K562 (cell line): Measurements from ENCODE around the gene GANAB. TPM values are rescaled to one million over a fixed set of nuclear protein-coding genes. Genes with fewer than 3 reads are reported as not detected.
A peak's percentile ranks its signal among the peaks of the same experiment; 100 is the strongest.

Experiments
- ATAC-seq: fragments of 200-7000 bp; cut with Tn5 transposase; 3 replicates; pipeline ENCODE4 v1.9.1; 2020; ENCODE audit warnings: moderate library complexity
- BruUV-seq: library from RNA; stranded (reverse); fragments of 400-500 nt; replicated peaks from 2 replicates; lab custom pipeline; 2021; lab: Mats Ljungman, UMichigan
- CTCF ChIA-PET: fragments of 300-600 bp; formaldehyde crosslinking; extraction: SDS; loops from one replicate; lab custom pipeline; 2021; ENCODE audit warnings: low intra/inter-chr PET ratio; lab: Yijun Ruan, JAX
- POLR2A ChIA-PET: fragments of 300-600, 350-650 bp; sonication (Branson Sonifier 250); formaldehyde crosslinking; extraction: SDS; loops from one replicate; lab custom pipeline; 2021; ENCODE audit warnings: antibody characterized with exemption, inconsistent platforms; lab: Yijun Ruan, JAX
- DNase-seq, 4 experiments: peaks; one replicate each; pipeline versions ENCODE4 v3.0.0 to v3.0.0-alpha.2; 2011 to 2018; ENCODE audit warnings: low spot score in 3 of 4, mixed read lengths in 3 of 4; ENCODE audit errors: extremely low read depth in 1 of 4
- FAIRE-seq: peaks from 2 replicates; lab custom pipeline; 2011; peaks lifted over from hg19 to GRCh38; lab: Jason Lieb, UNC
- H2AFZ ChIP-seq: 2 replicates; pipeline ENCODE4 v1.6.0; 2011; ENCODE audit warnings: low read depth, low read length, control low read depth, inconsistent platforms
- H3K27ac ChIP-seq: fragments of 200-600 bp; 3 replicates; pipeline ENCODE4 v1.8.0; 2011; ENCODE audit warnings: low read depth, mild to moderate bottlenecking, control low read depth, inconsistent platforms, low read length, moderate library complexity, mixed read lengths; ENCODE audit errors: extremely low read depth
- H3K27me3 ChIP-seq, 2 experiments: fragments of 300-600 bp in 1 of 2; 2 replicates in 1 of 2; 3 replicates in 1 of 2; pipeline versions ENCODE4 v1.6.0 to v1.8.0; 2011; ENCODE audit warnings: inconsistent platforms in 2 of 2, low read length in 2 of 2, mild to moderate bottlenecking in 1 of 2, mixed read lengths in 1 of 2, moderate library complexity in 1 of 2; ENCODE audit not compliant: control insufficient read depth in 2 of 2, insufficient read depth in 2 of 2
- H3K36me3 ChIP-seq: fragments of 300-600 bp; 3 replicates; pipeline ENCODE4 v1.8.0; 2011; ENCODE audit warnings: mild to moderate bottlenecking, low read length, inconsistent platforms; ENCODE audit not compliant: control insufficient read depth, insufficient read depth
- H3K4me1 ChIP-seq, 2 experiments: fragments of 200-600 bp in 1 of 2; replicated peaks in 1 of 2; 2 replicates in 1 of 2; 3 replicates in 1 of 2; pipeline versions ENCODE4 v1.5.1 to v1.8.0; 2011; ENCODE audit warnings: inconsistent platforms in 2 of 2, low read length in 2 of 2, mild to moderate bottlenecking in 1 of 2, mixed read lengths in 1 of 2, moderate library complexity in 1 of 2; ENCODE audit not compliant: control insufficient read depth in 2 of 2, insufficient read depth in 2 of 2
- H3K4me2 ChIP-seq: 2 replicates; pipeline ENCODE4 v1.6.1; 2011; ENCODE audit warnings: low read length, control low read depth, inconsistent platforms, mixed read lengths; ENCODE audit not compliant: insufficient read depth
- H3K4me3 ChIP-seq: fragments of 200-600 bp; sonication (generic), shearing (Covaris generic); 2 replicates; pipeline ENCODE4 v1.5.1; 2016; ENCODE audit warnings: control low read depth, inconsistent platforms
- H3K79me2 ChIP-seq: fragments of 200-600 bp; 3 replicates; pipeline ENCODE4 v1.8.0; 2011; ENCODE audit warnings: low read length, inconsistent platforms; ENCODE audit not compliant: control insufficient read depth, insufficient read depth
- H3K9ac ChIP-seq, 2 experiments: 2 replicates each; pipeline versions ENCODE4 v1.6.0 to v1.6.1; 2011; ENCODE audit warnings: low read depth in 2 of 2, low read length in 2 of 2, control low read depth in 1 of 2, inconsistent platforms in 1 of 2, mild to moderate bottlenecking in 1 of 2, mixed read lengths in 1 of 2; ENCODE audit not compliant: insufficient read depth in 1 of 2
- H3K9me1 ChIP-seq: one replicate; pipeline ENCODE4 v1.6.0; 2011; ENCODE audit warnings: inconsistent platforms, mild to moderate bottlenecking, low read length, moderate library complexity; ENCODE audit not compliant: control insufficient read depth, insufficient read depth
- H3K9me3 ChIP-seq: replicated peaks from 2 replicates; pipeline ENCODE4 v1.5.1; 2011; ENCODE audit warnings: low read depth, low read length, inconsistent platforms; ENCODE audit not compliant: control insufficient read depth, insufficient read depth
- H4K20me1 ChIP-seq: replicated peaks from 2 replicates; pipeline ENCODE4 v1.6.1; 2011; ENCODE audit warnings: low read length, inconsistent platforms, mixed read lengths; ENCODE audit not compliant: control insufficient read depth, insufficient read depth
- FOXA1 ChIP-seq: fragments of 450-650 bp; IDR thresholded peaks from 2 replicates; pipeline ENCODE4 v1.6.1; 2016; ENCODE audit warnings: mild to moderate bottlenecking, borderline replicate concordance
- GABPA ChIP-seq: fragments of 200-800 bp; sonication (Bioruptor generic); conservative IDR thresholded peaks from 2 replicates; pipeline ENCODE4 v1.6.1; 2016; ENCODE audit warnings: low read depth, missing genetic modification characterization, missing compliant biosample characterization
- KHSRP ChIP-seq: fragments of 450-650 bp; IDR thresholded peaks from 2 replicates; pipeline ENCODE4 v1.6.1; 2017
- NONO ChIP-seq, 2 experiments: fragments of 200-400 bp in 1 of 2; fragments of 450-650 bp in 1 of 2; formaldehyde crosslinking in 1 of 2; IDR thresholded peaks; 2 replicates each; pipeline ENCODE4 v1.6.1; 2017; ENCODE audit warnings: low read depth in 2 of 2, mild to moderate bottlenecking in 2 of 2, moderate library complexity in 2 of 2, low read length in 1 of 2
- POLR2G ChIP-seq: fragments of 200-400 bp; formaldehyde crosslinking; IDR thresholded peaks from 2 replicates; pipeline ENCODE4 v1.6.1; 2017; ENCODE audit warnings: low read depth, mild to moderate bottlenecking, antibody characterized with exemption, low read length, moderate library complexity
- ZNF124 ChIP-seq: sonication (generic); formaldehyde crosslinking; IDR thresholded peaks from 2 replicates; pipeline ENCODE4 v1.8.1; 2022; ENCODE audit warnings: missing genetic modification reagents
- WGBS: fragments of 100-300 bp; shearing (Covaris generic); methylation state at CpG from one replicate; pipeline ENCODE4 v1.1.6; 2016; ENCODE audit warnings: low coverage, mixed read lengths; ENCODE audit not compliant: insufficient coverage; ENCODE audit errors: missing lambda C conversion rate; 5-methylcytosine and 5-hydroxymethylcytosine counted together
- in situ Hi-C: fragments of 300-500 bp; cut with MboI; formaldehyde crosslinking; loops from 4 replicates; pipeline ENCODE4 v1.15.0; 2018; ENCODE audit warnings: inconsistent platforms, mixed read lengths
- intact Hi-C: fragments of 100-400 bp; cut with micrococcal nuclease; formaldehyde crosslinking; loops from 2 replicates; pipeline ENCODE4 v1.14.2; 2022
- polyA plus RNA-seq, 8 experiments: library from polyadenylated mRNA; depleted of rRNA in 4 of 8; stranded (reverse) in 5 of 8; unstranded in 3 of 8; fragments of >200 nt; fragmentation: Nextera tagmentation in 2 of 8; fragmentation: Illumina TruSeq in 1 of 8; extraction: Ambion mirVana in 2 of 8; extraction: Trizol in 1 of 8; gene quantifications; 2 replicates each; pipeline versions ENCODE4 v1.2.1 to v1.2.3, GENCODE V29; 2011 to 2014; ENCODE audit warnings: inconsistent platforms in 1 of 8, missing spikeins in 1 of 8
- total RNA-seq, 7 experiments: library from RNA; depleted of rRNA in 6 of 7; stranded (reverse); fragments of >200 nt in 6 of 7; fragmentation: Illumina TruSeq in 2 of 7; extraction: Trizol in 2 of 7; gene quantifications; 2 replicates each; pipeline versions ENCODE4 v1.2.1 to v1.2.3, GENCODE V29; 2011 to 2021; ENCODE audit warnings: low replicate concordance in 1 of 7

GANAB gene
- total and polyA plus RNA-seq, 9 of the 15 experiments (the other 6 are each of a cell fraction or from before 2014, with no cell fraction given) = 6.5 to 284 (median 161) TPM

DNA sequence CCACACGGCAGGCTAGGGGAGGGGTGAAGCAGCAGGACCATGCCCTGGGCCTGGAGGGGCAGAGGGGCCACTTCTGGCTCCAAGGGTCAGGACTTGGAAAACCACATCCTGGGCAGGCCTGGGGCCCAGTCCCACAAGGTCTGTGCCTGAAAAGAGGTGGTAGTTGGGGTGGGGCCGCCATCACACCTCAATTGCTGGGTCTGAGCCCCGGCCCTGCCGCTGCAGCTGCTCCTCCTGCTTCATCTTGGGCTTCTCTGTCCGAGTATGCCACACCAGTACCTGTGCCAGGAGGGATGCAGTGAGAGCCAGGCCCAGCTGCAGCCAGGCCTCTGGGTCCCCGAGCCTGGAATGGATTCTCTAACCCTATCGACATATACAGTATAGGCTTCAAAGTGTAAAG, 30.9 kb downstream of the GANAB start:
- Histone ChIP-seq H2AFZ (no peak overlapping the region), H3K4me2 (no peak overlapping the region), H3K36me3 (peaks cover 38% of the 10 kb centered on the region), H4K20me1 (0 out of 2 replicates have a peak, but pooled peaks cover 5% of the 10 kb centered on the region), H3K4me1 (peaks cover 28 to 56% of the 10 kb centered on the region in 2 experiments), H3K4me3 (no peak overlapping the region), H3K9me3 (no peaks in the 10 kb centered on the region), H3K9me1 (peaks cover 2% of the 10 kb centered on the region), H3K79me2 (peaks cover 26% of the 10 kb centered on the region), H3K27ac (no peak overlapping the region; the same call in 2 of the 3 replicates), H3K9ac (peak overlapping the region in 1 of 2 experiments; percentile 65; a peak in 1 of 4 replicates), H3K27me3 (no peaks in the 10 kb centered on the region)
- ATAC-seq (no peak), FAIRE-seq (no peak), DNase-seq (no peak)
- intact Hi-C loops = no loop called here
- TF ChIP-seq ZNF124 (CRISPR knock-in tag) = no peak
- no peak for TF ChIP-seq KHSRP
- TF ChIP-seq NONO (IDR thresholded peaks at IDR 0.05; ENCODE audit: low read depth in 2 of 2, low read length in 1 of 2) = no peak
- TF ChIP-seq POLR2G = peak; percentile 61
- no peak for TF ChIP-seq GABPA (tag)
- no peak for TF ChIP-seq FOXA1
- CTCF ChIA-PET = no interaction called here
- POLR2A ChIA-PET = interaction anchor here (0.5 to 2.2 kb wide), 6 partner anchors 9 to 184 kb away, joined by 3 to 11 read pairs (median 3); partner anchors contain the start of genes MTA2 and TUT1
- in situ Hi-C loops = no loop called here
- WGBS = 95% methylated on average over 5 of the region's 7 CpGs
- BruUV-seq = no TSS peak
